HG03039 (cell line): ENCODE measurements around the gene GMPR.
"Not testable (repeated sequence)": the region's sequence is repeated elsewhere in the genome, so short reads cannot be mapped to it uniquely, and the experiment has no call there.

Experiments
- ATAC-seq: cut with Tn5 transposase; IDR thresholded peaks from one replicate; pipeline ENCODE4 v1.9.1; 2021; ENCODE audit warnings: mild to moderate bottlenecking, moderate library complexity; ENCODE audit not compliant: unreplicated experiment

The GMPR gene

DNA sequence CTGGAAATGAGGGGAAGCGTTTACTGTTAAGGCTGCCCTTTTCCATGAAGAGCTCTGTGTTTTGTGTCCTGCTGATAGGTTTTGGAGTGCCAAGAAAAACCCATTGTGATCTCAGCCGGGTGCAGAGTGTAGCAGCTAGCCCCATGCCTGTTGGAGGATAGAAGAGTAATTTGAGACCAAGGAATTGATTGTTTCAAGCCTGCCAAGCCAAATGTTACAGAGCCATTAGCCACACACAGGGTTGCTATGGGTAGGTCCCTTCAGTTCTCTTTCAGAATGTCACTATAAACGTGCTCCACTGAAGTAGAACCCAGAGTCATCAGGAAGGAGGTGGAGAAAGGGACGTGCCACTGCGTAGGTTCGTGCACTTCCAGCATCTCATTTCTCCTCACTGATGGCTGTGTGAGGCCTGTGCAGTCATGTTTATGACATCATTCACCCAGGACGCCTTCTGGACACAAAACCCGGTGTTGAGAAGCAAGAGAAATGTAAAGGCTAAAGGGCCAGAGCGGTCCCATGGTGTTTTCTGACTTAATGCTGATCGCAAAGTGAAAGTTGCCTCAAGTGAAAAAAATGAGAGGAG, 6.6 kb downstream of the GMPR start:
- no peak for ATAC-seq

GRCh38 chr6:16248271-16248853, 10.0 kb downstream of the GMPR start:
- no peak for ATAC-seq

- ATAC-seq, result no peak
These were observed 11.6 kb downstream of the GMPR start for GRCh38 chr6:16249971-16250370.

- ATAC-seq, result no peak
These were observed 13.3 kb downstream of the GMPR start for GRCh38 chr6:16251706-16252105.

DNA sequence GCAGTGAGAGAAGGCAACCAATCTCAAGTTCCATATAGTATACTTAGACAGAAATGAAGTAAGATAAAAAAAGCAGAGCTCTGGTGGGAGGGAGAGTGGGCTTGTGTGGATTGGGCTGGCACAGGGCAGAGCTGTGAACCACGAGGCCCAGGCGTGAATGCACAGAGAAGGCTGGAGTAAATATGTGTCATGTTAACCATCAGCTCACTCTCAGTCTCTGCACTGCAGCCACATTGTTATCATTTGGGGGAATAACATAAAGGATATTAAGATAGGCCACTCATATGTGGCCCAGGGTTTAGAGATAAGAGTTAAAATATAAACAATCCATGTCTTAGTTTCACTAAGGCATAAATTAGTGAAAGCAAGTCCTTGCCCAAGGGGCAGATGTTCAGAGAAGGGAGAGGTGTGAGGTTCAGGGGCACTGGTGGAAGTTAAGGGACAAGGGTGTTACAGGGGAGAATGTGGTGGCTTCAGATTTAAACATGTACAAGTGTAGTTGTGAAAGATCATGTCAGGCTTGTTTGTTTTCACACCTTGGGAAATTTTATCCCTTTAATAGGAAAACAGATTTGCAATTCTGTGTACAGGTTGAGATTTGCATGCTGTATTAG, 14.4 kb downstream of the GMPR start:
- no peak for ATAC-seq

- no peak for ATAC-seq
These were observed 15.2 kb downstream of the GMPR start for GRCh38 chr6:16253399-16254144.

- no peak for ATAC-seq
These were observed 16.1 kb downstream of the GMPR start for GRCh38 chr6:16254535-16254934.

DNA sequence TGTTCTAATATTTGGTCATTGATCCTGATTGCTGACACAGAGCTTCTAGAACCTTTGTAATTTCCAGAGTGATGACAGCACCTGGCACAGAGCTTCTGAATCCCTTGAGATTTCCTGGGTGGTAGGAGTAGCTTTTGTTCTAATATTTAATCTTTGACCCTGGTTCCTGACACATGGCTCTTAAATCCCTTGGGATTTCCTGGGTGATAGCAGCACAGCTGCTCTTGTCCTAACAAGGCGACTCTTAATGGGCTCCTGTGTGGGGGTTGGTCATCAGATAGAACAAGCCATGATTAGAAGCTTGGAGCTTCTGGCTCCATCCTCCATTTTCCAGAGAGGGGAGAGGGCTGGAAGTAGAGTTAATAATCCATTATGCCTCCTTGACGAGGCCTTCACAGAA, 18.4 kb downstream of the GMPR start:
- ATAC-seq, result no peak

- no peak for ATAC-seq
These were observed 19.8 kb downstream of the GMPR start for GRCh38 chr6:16257999-16258708.

DNA sequence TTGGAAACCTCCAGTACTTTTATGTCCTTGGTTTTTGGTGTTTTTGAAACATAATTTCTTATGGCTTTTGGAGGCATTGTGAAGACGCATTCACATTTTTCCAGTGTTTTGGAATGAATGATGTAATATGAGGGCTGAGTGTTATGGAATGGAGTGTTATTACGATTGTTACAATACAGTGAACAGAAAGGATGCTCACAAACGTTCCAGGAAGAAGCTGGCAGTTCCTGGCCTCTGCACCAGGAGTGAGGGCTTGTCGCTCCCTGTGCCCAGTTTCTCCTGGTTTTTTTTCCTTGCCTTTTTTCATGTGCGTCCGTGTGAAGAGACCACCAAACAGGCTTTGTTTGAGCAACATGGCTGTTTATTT, 20.3 kb downstream of the GMPR start:
- no peak for ATAC-seq

- not testable (repeated sequence) for ATAC-seq
These were observed 21.2 kb downstream of the GMPR start for GRCh38 chr6:16259604-16260003.

DNA sequence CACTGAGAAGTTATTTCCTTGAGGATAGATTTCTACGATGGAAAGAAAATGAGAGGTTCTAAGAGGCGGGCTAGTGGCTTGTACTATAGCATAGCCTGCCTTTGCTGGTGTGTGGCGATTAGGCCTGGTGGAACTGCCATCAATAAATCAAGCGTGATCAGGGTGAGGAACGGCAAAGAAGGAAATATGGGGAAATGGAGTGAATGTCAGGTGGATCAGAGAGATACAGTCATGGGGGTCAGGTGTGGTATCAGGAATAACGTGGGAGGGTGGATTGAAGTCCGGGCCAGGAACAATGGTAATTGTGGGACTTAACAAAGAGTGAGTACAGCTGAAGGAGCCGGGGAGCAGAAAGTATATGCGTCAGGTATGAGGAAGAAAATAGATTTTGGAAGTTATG, 22.2 kb downstream of the GMPR start:
- ATAC-seq, result not testable (repeated sequence)

GRCh38 chr6:16262773-16263172, 24.4 kb downstream of the GMPR start:
- not testable (repeated sequence) for ATAC-seq

DNA sequence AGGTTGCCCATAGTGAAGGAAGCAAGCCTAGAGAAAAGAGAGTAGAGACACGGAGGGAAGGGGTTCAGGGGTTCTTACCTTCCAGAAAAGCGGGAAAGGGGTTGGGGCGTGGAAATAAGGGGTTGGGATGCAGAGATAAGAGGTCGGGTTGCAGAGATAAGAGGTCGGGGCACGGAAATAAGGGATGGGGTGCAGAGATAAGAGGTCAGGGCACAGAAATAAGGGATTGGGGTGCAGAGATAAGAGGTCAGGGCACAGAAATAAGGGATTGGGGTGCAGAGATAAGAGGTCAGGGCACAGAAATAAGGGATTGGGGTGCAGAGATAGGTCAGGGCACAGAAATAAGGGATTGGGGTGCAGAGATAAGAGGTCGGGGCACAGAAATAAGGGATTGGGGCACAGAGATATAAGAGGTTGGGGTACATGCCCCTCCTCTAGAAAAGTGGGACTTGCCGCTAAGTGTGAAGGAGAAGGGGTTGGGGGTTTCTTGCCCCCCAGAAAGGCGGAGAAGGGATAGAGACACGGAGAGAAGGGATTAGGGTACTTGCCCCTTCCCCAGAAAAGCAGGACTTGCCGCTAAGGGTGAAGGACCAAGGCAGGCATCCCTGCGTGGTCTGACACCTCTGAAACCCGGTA, 25.2 kb downstream of the GMPR start:
- not testable (repeated sequence) for ATAC-seq

- ATAC-seq, result no peak
These were observed 26.4 kb downstream of the GMPR start for GRCh38 chr6:16264785-16265184.

DNA sequence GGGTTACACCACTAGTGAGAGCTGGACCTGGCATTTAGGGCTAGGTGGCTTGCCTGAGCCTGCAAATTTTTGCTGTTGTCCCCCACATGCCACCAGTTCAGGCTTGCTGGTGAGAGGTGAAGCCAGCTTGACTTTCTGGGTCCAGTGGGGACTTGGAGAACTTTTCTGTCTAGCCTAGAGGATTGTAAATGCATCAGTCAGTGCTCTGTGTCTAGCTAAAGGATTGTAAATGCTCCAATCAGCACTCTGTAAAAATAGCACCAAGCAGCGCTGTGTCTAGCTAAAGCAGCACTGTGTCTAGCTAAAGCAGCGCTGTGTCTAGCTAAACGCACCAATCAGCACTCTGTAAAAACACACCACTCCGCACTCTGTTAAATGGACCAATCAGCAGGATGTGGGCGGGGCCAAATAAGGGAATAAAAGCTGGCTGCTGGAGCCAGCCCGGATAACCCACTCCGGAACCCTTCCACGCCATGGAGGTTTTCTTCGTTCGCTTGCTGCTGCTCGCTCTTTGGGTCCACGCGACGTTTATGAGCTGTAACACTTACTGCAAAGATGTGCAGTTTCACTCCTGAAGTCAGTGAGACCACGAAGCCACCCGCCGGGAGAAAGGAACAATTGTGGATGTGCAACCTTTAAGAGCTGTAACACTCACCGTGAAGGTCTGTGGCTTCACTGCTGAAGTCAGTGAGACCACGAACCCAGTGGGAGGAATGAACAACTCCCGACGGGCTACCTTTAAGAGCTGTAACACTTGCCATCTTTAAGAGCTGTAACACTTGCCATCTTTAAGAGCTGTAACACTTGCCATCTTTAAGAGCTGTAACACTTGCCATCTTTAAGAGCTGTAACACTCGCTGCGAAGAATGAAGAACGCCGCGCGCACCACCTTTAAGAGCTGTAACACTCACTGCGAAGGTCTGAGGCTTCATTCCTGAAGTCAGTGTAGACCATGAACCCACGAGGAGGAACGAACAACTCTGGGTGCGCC, 27.3 kb downstream of the GMPR start:
- ATAC-seq, result no peak

- no peak for ATAC-seq
These were observed 29.3 kb downstream of the GMPR start for GRCh38 chr6:16267428-16268263.

- ATAC-seq, result not testable (repeated sequence)
These were observed 31.2 kb downstream of the GMPR start for GRCh38 chr6:16269442-16270070.
